ENCODE results near the gene TMEM167A.

DNA sequence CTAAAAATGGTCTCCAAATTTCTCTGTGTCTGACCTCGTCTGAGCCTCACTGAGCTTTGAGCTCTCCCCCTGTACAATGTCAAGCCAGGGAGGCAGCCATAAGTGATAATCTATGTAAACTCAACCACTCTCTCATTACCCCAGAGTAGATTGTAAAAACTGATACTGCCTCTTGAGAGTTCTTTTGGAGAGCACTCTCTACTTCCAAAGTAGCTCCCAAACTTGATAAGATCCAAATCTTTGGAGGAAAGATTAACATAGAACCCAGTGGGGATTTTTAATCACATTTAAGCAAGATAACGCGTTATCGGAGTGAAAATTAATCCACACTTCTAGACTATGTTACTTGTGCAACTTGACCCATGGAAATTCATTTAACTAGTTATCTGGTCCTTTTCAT lies 54.9 kb downstream of the TMEM167A start:
- TF ChIP-seq, protein P1, sequence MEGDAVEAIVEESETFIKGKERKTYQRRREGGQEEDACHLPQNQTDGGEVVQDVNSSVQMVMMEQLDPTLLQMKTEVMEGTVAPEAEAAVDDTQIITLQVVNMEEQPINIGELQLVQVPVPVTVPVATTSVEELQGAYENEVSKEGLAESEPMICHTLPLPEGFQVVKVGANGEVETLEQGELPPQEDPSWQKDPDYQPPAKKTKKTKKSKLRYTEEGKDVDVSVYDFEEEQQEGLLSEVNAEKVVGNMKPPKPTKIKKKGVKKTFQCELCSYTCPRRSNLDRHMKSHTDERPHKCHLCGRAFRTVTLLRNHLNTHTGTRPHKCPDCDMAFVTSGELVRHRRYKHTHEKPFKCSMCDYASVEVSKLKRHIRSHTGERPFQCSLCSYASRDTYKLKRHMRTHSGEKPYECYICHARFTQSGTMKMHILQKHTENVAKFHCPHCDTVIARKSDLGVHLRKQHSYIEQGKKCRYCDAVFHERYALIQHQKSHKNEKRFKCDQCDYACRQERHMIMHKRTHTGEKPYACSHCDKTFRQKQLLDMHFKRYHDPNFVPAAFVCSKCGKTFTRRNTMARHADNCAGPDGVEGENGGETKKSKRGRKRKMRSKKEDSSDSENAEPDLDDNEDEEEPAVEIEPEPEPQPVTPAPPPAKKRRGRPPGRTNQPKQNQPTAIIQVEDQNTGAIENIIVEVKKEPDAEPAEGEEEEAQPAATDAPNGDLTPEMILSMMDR (IDR thresholded peaks at IDR 0.05; ENCODE audit: insufficient read depth, low read depth, low read length) = no peak
- TF ChIP-seq EZH2 (IDR thresholded peaks at IDR 0.05; ENCODE audit: insufficient read depth, low read length) = no peak

Data from astrocyte (in vitro differentiated cells and primary cell).